AG09319 (cell line): Measurements from ENCODE around the gene FAM237A.
A peak's percentile ranks its signal among the peaks of the same experiment; 100 is the strongest.

Experiments used
- DNase-seq: peaks from one replicate; pipeline ENCODE4 v3.0.0-alpha.2; 2010; ENCODE audit warnings: low read depth; ENCODE audit errors: extremely low read depth
- CTCF ChIP-seq: IDR thresholded peaks from 2 replicates; pipeline ENCODE4 v1.5.1; 2011; ENCODE audit warnings: low read depth, mild to moderate bottlenecking, inconsistent platforms, low read length, moderate library complexity

FAM237A gene

GRCh38 chr2:206688453-206688852, 46.2 kb downstream of the FAM237A start:
- DNase-seq: no peak
- no peak for TF ChIP-seq CTCF

- no peak for TF ChIP-seq CTCF
- DNase-seq: no peak
Measured at GRCh38 chr2:206688990-206689389, 46.7 kb downstream of the FAM237A start.

GRCh38 chr2:206692971-206693370, 50.7 kb downstream of the FAM237A start:
- TF ChIP-seq CTCF: no peak
- DNase-seq: no peak

GRCh38 chr2:206693399-206694137, 51.3 kb downstream of the FAM237A start:
- peak; percentile 36 for DNase-seq
- TF ChIP-seq CTCF: peak; percentile 52

GRCh38 chr2:206696910-206697309, 54.6 kb downstream of the FAM237A start:
- TF ChIP-seq CTCF: no peak
- DNase-seq: no peak

GRCh38 chr2:206698811-206699210, 56.5 kb downstream of the FAM237A start:
- DNase-seq: no peak
- TF ChIP-seq CTCF: no peak
